Measurements from ENCODE around the gene SLC22A15.

Gene SLC22A15

DNA sequence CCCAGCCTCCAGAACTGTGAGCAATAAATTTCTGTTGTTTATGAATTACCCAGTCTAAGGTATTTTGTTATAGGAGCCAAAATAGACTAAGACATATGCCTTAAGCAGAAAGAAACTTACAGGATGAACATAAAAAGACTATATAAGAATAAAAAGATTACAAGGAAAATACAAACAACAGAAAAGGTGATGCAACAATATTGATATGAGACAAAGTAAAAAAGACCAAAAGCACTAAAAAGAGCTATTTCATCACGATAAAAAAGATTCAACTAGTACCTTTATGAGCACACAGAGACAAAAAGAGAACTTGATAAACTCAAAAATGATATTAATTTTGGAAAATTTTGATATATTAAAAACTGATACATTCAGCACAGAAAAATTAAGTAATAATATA is 3.2 kb upstream of the SLC22A15 start:
- TF ChIP-seq GATA1 (IDR thresholded peaks at IDR 0.05; ENCODE audit: low read depth, low read length) (no peak), POLR2A (IDR thresholded peaks at IDR 0.05; ENCODE audit: low read length) (no peak)
- no peak for DNase-seq

DNA sequence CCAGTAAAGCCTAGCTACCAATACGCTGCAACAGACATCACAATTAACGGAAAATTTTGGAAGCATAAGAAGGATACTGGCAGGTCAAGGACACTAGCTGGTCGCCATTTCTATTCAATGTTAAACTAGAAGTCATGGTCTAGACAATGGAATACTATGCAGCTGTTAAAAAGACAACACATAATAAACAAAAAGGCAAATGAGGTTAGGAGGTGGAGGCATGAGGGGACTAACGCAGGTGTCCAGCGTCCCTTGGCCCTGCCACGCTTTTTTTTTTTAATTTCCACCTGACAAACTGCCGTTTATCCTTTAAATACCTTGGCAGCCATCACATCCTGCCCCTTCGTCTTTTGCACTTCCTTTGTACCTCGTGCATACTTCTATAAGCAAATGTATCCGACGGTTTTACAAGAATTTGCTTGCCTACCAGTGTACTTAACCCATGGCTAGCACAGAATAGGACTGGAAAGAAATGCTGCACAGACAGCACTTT is 698 bp upstream of the SLC22A15 start:
- TF ChIP-seq POLR2A (IDR thresholded peaks at IDR 0.05; ENCODE audit: low read length), result no peak
- TF ChIP-seq GATA1 (IDR thresholded peaks at IDR 0.05; ENCODE audit: low read depth, low read length), result no peak
- no peak for DNase-seq

DNA sequence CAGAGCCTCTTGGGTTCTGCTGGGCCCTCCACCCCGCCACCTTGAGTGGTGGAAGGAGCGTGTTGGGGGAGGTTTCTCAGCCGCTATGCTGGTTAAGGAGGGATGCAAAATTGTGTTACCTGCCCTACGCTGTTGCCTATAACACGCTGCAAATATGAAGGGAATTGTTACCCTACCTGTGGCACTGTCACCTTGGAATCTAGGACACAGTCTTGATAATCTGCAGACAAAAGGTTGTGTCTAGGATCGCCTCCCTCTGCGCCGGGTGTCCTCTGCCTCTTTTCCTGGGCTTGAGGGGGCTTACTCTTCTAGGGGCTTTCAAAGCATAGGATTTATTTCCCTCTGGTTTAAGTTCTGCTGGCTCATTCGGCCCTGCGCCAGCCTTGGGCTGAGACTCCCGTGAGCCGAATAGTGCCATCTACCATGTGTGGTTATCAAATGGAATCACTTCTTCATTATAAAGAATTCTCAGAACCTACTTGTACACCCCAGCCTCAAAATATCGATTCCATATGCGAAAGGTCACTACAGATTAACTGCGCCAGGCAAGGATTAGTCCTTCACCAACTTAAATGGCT is 697 bp downstream of the SLC22A15 start:
- DNase-seq, result no peak
- TF ChIP-seq GATA1 (IDR thresholded peaks at IDR 0.05; ENCODE audit: low read depth, low read length) (no peak), POLR2A (IDR thresholded peaks at IDR 0.05; ENCODE audit: low read length) (no peak)

DNA sequence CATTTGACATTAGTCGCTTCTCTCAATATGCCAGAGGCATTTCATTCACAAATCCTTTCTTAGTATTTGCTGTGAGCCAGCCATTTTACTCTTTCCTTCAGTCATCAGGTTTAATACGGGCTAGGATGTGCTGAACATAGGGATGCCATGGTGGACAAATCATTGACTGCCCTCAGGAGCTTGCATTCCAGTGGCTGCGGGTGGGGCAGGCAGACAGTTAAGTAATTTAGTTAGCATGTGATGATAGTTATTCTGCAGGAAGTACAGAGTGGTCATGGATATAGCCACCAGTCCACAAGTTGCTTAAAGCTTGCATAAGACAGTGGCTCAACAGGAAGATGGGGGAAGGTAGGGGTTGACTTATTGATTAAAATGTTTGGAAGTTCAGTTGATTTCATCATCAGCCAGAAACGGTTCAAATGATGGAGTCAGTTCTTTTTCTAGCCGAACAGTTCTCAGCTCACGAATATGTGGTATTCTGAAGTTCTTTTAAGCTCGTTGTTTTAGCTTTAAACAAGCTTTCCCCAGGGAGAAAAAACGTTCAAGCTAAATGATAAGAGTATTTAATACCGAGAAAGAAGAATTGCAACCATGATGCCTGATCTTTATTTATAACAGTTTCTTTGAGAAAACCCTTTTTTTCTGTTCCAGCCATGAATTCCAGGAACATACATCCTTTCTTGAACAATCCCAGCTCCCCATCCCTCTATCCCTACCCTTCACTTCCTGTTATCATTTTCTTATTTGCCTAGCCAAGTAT is 1.4 kb downstream of the SLC22A15 start:
- DNase-seq, result peak in 1 of 2 experiments; percentile 12
- TF ChIP-seq POLR2A (IDR thresholded peaks at IDR 0.05; ENCODE audit: low read length), result no peak
- TF ChIP-seq GATA1 (IDR thresholded peaks at IDR 0.05; ENCODE audit: low read depth, low read length), result no peak

DNA sequence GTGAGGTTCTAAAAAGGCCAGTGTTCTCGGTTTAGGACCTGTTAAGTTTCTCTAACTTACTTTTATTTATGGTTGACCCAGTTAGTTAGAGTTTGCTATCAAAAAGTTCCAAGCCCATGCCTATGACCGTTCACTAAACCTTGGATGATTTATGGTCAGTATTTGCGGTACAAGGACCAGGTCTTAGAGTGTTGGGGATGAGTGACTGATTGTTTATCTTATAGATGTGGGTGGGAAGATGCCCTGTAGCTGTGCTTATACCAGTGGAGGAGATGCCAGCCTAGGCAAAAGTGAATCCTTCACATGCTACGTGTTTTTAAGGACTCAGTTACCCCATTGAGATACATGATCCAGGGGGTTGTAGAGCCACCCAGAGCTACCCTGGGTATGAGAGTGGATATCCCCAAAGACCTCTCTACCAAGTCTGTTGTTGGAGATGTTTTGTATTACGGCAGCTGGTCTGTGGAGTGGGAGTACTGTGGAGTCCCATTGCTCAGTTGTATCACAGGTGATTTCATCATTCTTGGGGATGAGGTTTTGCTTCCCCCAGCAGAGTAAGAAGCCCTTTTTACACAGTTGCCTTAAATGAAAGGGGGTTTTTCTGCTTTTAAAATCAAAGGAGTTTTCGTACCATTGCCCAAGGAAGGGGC is 2.1 kb downstream of the SLC22A15 start:
- no peak for DNase-seq
- no peak for TF ChIP-seq GATA1 (IDR thresholded peaks at IDR 0.05; ENCODE audit: low read depth, low read length)
- TF ChIP-seq POLR2A (IDR thresholded peaks at IDR 0.05; ENCODE audit: low read length), result no peak

DNA sequence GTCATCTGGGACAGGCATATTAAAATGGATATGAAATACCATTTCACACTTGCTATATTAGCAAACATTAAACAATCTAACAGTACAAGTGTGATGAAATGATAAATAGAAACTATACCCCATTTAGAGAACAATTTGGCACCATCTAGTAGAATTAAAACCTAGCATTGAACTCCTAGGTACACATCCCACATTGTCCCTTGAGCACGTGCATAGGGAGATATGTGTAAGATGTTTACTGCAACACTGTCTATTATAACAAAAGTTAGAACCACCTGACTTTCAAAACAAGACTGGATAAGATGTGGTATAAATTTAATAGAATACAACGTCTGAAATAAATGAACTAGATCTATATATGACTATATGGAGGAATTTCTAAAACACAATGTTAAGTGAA is 3.8 kb downstream of the SLC22A15 start:
- no peak for TF ChIP-seq POLR2A (IDR thresholded peaks at IDR 0.05; ENCODE audit: low read length)
- no peak for TF ChIP-seq GATA1 (IDR thresholded peaks at IDR 0.05; ENCODE audit: low read depth, low read length)

DNA sequence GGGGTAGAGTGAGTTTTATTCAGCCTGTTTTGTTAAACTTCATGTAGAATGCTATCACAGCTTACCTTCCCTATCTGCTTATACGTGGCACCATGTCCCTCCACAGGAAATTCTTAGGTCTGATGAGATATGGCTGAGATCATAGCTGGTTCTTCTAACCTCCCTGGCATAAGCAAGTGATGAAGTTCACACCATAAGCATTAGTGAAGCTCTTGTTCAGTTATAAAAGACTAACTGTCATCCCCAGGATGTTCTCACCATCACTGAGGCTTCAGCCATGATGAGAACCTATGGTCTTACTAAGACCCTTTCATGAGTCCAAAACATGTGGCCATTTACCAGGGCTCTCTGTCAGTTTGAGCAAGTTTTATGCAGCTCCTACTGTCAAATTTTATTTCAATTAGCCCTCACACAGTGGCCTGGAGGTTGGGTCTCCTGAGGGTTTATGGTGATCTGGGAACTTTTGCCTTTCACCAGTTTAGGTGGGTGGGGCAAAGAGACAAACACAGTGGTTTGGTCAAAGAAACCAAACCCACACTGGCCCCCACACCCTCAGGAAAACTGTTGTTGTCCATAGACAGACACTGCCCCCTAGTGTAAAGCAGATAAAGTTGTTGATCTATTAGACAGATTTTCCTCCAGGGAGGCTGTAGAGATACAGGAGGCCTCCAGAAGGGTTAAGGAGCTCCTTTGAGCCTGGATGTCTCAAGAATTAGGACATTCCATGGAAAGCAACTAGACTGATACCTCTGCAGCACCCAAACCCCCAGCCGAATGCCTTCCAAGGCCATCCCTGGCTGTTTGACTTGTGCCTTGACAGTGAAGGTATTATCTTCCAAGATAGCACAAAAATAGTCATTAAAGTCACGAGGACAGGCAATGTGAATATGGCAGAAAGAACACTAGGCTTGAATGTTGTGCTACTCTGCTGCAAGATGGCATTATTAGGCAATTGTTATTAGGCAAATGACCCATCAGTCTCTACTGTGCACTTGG is 5.0 kb downstream of the SLC22A15 start:
- DNase-seq, result peak; percentile 44 to 52
- TF ChIP-seq GATA1 (IDR thresholded peaks at IDR 0.05; ENCODE audit: low read depth, low read length), result no peak
- no peak for TF ChIP-seq POLR2A (IDR thresholded peaks at IDR 0.05; ENCODE audit: low read length)

More for the DNA sequence above, 3.8 kb downstream of the SLC22A15 start:
- no peak for DNase-seq

DNA sequence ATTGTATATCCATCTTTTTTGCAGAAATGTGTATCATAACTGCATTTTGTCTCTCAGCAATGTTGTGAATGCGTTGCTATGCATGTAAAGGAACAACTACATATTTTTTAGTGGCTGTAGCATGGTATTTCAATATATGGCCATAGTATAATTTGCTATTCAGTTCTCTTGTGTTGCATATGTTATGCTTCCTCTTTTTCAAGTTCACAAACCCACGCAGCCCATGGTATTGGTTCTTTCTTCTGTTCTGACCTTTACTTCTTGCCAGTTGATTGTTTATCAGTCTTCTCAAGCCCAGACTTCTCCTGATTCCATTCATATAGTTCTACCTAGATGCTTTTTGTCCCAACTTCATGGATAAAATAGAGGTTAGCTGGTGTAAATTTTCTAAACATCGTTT is 6.1 kb downstream of the SLC22A15 start:
- no peak for DNase-seq
- no peak for TF ChIP-seq GATA1 (IDR thresholded peaks at IDR 0.05; ENCODE audit: low read depth, low read length)
- no peak for TF ChIP-seq POLR2A (IDR thresholded peaks at IDR 0.05; ENCODE audit: low read length)

DNA sequence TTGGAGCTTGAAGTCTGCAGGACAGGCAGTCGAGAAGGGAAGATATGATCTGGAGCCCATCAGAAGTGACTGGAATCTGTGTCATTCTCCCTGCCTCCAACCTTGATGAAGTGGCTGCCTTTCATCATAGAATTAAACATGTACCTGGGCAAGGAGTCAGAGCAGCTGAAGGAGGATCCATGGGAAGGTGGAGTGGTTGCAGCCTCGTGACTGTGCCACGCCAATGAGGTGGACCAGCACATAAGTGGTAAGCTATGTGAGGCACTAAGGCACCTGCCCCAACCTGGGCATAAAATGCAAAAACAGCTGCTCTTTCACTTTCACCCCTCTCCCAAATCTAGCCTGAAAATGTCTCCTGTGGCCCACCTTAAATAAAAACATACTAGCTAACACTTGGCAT is 7.3 kb downstream of the SLC22A15 start:
- TF ChIP-seq POLR2A (IDR thresholded peaks at IDR 0.05; ENCODE audit: low read length) (no peak), GATA1 (IDR thresholded peaks at IDR 0.05; ENCODE audit: low read depth, low read length) (no peak)

DNA sequence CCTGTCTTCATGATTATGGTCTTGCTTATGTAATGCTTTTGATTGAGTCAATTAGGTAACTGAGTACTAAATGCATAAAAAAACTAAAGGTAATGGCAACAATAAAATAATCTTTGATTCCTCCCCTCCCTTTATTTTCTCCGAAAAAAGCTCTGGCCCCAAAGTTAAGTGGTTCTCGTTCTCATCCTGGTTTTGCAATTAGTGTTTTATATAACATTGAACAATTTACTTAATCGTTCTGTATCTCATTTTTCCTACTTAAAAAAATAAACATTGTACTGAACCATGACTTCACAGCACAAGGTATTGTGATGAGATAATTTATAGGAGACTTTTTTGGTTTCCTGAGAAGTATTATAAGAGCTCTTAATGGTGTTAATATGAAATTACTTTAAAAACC is 11.3 kb downstream of the SLC22A15 start:
- TF ChIP-seq POLR2A (IDR thresholded peaks at IDR 0.05; ENCODE audit: low read length) (no peak), GATA1 (IDR thresholded peaks at IDR 0.05; ENCODE audit: low read depth, low read length) (no peak)
- DNase-seq, result no peak

More for the DNA sequence above, 7.3 kb downstream of the SLC22A15 start:
- DNase-seq, result no peak

DNA sequence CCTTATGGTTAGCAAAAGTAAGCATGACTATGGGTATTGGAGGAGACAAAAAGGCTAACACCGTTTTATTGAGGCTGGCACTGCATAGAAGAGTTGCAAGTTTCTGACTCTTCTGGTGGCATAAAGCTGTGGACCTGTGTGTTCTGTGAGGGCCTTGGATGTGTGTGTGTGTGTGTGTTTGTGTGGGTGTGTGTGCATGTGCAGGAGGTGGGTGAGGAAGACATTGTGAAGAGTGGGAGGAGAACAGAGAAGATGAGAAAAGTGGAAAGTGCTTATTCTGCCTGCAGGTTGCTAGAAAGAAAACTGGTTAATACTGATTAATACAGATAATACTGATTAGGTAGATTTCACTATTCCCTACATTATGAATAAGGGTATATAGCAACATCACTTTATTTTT is 12.6 kb downstream of the SLC22A15 start:
- DNase-seq, result no peak
- no peak for TF ChIP-seq POLR2A (IDR thresholded peaks at IDR 0.05; ENCODE audit: low read length)
- TF ChIP-seq GATA1 (IDR thresholded peaks at IDR 0.05; ENCODE audit: low read depth, low read length), result no peak

DNA sequence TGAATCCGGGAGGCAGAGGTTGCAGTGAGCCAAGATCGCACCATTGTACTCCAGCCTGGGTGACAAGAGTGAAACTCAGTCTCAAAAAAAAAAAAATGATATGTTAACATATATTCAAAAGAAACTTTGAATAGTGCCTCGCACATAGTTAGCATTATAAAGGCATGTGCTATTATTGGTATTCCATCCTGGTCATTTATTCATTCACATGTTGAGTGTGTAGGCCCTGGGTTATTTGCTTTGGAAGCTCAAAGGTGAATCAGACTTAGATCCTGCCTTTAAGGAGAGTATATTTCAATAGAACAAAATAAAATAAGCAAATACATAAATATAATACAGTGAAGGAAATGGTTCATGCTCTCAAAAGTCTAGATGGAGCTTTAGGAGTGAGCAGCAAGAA is 13.4 kb downstream of the SLC22A15 start:
- TF ChIP-seq GATA1 (IDR thresholded peaks at IDR 0.05; ENCODE audit: low read depth, low read length), result no peak
- TF ChIP-seq POLR2A (IDR thresholded peaks at IDR 0.05; ENCODE audit: low read length), result no peak
- no peak for DNase-seq

DNA sequence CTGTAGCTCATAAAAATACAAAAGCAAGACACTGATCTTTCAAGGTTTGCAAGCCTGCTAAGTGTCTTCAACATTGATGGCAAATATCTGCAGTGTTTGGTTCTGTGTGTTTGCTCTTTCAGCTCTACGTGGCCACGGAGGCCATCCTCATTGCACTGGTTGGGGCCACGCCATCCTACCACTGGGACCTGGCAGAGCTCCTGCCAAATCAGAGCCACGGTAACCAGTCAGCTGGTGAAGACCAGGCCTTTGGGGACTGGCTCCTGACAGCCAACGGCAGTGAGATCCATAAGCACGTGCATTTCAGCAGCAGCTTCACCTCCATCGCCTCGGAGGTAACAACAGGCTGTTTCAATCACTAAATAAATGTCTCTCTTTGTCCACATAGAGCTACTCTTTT is 15.6 kb downstream of the SLC22A15 start:
- TF ChIP-seq GATA1 (IDR thresholded peaks at IDR 0.05; ENCODE audit: low read depth, low read length) (no peak), POLR2A (IDR thresholded peaks at IDR 0.05; ENCODE audit: low read length) (no peak)
- no peak for DNase-seq

DNA sequence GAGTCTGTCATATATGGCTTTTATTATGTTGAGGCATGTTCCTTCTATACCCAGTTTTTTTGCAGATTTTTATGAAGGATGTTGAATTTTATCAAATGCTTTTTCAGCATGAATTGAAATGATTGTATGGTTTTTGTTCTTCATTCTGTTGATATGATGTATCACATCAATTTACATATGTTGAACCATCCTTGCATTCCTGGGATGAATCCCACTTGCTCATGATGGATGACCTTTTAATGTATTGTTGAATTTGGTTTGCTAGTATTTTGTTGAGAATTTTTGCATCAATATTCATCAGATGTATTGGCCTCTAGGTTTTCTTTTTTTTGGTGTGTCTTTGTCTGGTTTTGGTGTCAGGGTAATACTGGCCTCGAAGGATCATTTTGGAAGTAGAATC is 21.6 kb downstream of the SLC22A15 start:
- peak in 1 of 2 experiments; percentile 3 for DNase-seq
